DLD1 (cell line): ENCODE measurements around the gene LTB4R.

Source experiments
- in situ Hi-C: cut with HindIII; loops from 2 replicates; pipeline ENCODE4 v1.10.0; 2017; ENCODE audit warnings: low sequenced_read_pairs

Gene LTB4R

GRCh38 chr14:24298892-24299254, 12.4 kb upstream of the LTB4R start:
- in situ Hi-C loops: no loop called here

GRCh38 chr14:24299255-24300191, 11.8 kb upstream of the LTB4R start, which contains the start of the genes DHRS1 and NOP9:
Gene DHRS1, minus strand, starts transcription at chr14:24299780. Its CDS starts 674 bp downstream, at chr14:24299106.
Gene NOP9, plus strand, starts transcription at chr14:24299850. Its CDS starts 105 bp downstream, at chr14:24299955.
- in situ Hi-C loops: no loop called here

- in situ Hi-C loops: no loop called here
These were observed 10.8 kb upstream of the LTB4R start for GRCh38 chr14:24300326-24300980.

- in situ Hi-C loops: no loop called here
These were observed 7.3 kb upstream of the LTB4R start for GRCh38 chr14:24304019-24304387.

- in situ Hi-C loops: no loop called here
These were observed 4.1 kb upstream of the LTB4R start for GRCh38 chr14:24307156-24307574.

GRCh38 chr14:24307575-24308341, 3.5 kb upstream of the LTB4R start, which contains the start of gene CIDEB:
Gene CIDEB, minus strand, starts transcription at chr14:24307977. Its CDS starts 119 bp downstream, at chr14:24307858.
- in situ Hi-C loops: no loop called here

GRCh38 chr14:24308342-24309124, 2.8 kb upstream of the LTB4R start:
- in situ Hi-C loops: no loop called here

- in situ Hi-C loops: no loop called here
These were observed 1.6 kb upstream of the LTB4R start, which contains the start of gene LTB4R2 for GRCh38 chr14:24309538-24310264. Gene LTB4R2, plus strand, starts transcription at chr14:24310140. Its CDS starts 525 bp downstream, at chr14:24310665.

- in situ Hi-C loops: no loop called here
These were observed 1.0 kb upstream of the LTB4R start for GRCh38 chr14:24310265-24310645.

GRCh38 chr14:24311837-24312615, 724 bp downstream of the LTB4R start:
- in situ Hi-C loops: no loop called here

- in situ Hi-C loops: no loop called here
These were observed 1.6 kb downstream of the LTB4R start for GRCh38 chr14:24312736-24313507.

- in situ Hi-C loops: no loop called here
These were observed 2.6 kb downstream of the LTB4R start for GRCh38 chr14:24313913-24314312.

- in situ Hi-C loops: no loop called here
These were observed 3.3 kb downstream of the LTB4R start for GRCh38 chr14:24314377-24315193.

GRCh38 chr14:24315243-24315806, 4.0 kb downstream of the LTB4R start:
- in situ Hi-C loops: no loop called here

- in situ Hi-C loops: no loop called here
These were observed 4.7 kb downstream of the LTB4R start for GRCh38 chr14:24315807-24316596.

- in situ Hi-C loops: no loop called here
These were observed 5.3 kb downstream of the LTB4R start for GRCh38 chr14:24316597-24316950.
